ENCODE data around the gene ZDHHC7.

DNA sequence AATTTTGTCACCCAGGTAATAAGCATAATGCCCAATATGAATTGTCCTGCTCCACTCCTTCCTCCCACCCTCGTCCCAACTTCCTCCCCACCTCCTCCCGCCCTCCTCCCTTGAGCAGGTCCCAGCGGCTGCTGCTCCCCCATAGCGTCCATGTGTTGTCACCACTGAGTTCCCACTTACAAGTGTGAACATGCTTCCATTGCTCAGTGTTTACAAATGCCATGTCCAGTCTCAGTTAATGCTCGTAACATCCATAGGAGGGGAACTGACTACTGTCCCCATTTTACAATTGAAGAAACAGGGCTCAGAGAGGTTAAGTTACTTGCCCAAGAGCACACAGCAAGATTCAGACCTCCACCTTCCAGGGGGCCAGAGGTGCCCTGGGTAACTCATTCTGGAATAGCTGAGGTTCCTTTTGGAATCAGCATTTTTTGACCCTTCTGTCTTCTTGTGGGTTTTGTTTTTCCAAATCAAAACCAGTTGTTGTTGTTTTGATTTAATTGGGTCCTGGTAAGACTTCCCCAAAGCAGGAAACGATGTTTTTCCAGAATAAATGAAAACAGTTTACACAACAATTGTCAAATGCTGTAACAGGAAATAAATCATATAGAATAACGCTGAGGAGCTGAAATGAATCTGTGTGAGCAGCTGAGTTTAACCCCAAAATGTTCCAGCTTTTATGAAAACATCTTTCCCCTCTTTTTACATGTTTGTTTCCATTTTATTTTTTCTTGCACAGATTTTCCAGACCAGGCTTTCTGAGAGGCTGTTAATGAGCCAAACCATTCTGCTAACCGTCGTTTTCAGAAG lies 73.9 kb downstream of the ZDHHC7 start:
- TF ChIP-seq POLR2A (IDR thresholded peaks at IDR 0.05; ENCODE audit: low read depth) (no peak), POLR2AphosphoS5 (IDR thresholded peaks at IDR 0.05) (no peak), EP300 (IDR thresholded peaks at IDR 0.05) (no peak)
- TF ChIP-seq, protein P1, sequence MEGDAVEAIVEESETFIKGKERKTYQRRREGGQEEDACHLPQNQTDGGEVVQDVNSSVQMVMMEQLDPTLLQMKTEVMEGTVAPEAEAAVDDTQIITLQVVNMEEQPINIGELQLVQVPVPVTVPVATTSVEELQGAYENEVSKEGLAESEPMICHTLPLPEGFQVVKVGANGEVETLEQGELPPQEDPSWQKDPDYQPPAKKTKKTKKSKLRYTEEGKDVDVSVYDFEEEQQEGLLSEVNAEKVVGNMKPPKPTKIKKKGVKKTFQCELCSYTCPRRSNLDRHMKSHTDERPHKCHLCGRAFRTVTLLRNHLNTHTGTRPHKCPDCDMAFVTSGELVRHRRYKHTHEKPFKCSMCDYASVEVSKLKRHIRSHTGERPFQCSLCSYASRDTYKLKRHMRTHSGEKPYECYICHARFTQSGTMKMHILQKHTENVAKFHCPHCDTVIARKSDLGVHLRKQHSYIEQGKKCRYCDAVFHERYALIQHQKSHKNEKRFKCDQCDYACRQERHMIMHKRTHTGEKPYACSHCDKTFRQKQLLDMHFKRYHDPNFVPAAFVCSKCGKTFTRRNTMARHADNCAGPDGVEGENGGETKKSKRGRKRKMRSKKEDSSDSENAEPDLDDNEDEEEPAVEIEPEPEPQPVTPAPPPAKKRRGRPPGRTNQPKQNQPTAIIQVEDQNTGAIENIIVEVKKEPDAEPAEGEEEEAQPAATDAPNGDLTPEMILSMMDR (IDR thresholded peaks at IDR 0.05), result no peak
